ENCODE data around the gene ANO1. TPM values are rescaled to one million over a fixed set of nuclear protein-coding genes. Genes with fewer than 3 reads are reported as not detected.

ANO1 gene
- polyA plus RNA-seq, 3 donors = not detected

GRCh38 chr11:70173018-70173417 lies 94.9 kb downstream of the ANO1 start:
- Mint-ChIP-seq H3K4me1 (no peaks in the 10 kb centered on the region), H3K9me3 (peaks cover 0 to 1% (median 0%) of the 10 kb centered on the region in 7 donors), H3K36me3 (no peaks in the 10 kb centered on the region), H3K4me3 (no peak overlapping the region), H3K27me3 (ENCODE audit: low read depth in 3 of 3) (peaks cover 2 to 8% (median 8%) of the 10 kb centered on the region in 3 donors), H3K27ac (no peak overlapping the region)
- H3K4me2 ChIP-seq (replicated peaks; ENCODE audit: extremely low read depth, low read length, poor library complexity, severe bottlenecking) = no peak overlapping the region
- DNase-seq = no peak
- H2AFZ ChIP-seq (ENCODE audit: insufficient read depth, low read depth, low read length, poor library complexity, severe bottlenecking) = no peak overlapping the region
- H3K9me3 ChIP-seq (replicated peaks in 1 of 2; ENCODE audit: control insufficient read depth in 1 of 2, insufficient read depth in 1 of 2, low read length in 2 of 2) = no peaks in the 10 kb centered on the region
- TF ChIP-seq, protein P1, sequence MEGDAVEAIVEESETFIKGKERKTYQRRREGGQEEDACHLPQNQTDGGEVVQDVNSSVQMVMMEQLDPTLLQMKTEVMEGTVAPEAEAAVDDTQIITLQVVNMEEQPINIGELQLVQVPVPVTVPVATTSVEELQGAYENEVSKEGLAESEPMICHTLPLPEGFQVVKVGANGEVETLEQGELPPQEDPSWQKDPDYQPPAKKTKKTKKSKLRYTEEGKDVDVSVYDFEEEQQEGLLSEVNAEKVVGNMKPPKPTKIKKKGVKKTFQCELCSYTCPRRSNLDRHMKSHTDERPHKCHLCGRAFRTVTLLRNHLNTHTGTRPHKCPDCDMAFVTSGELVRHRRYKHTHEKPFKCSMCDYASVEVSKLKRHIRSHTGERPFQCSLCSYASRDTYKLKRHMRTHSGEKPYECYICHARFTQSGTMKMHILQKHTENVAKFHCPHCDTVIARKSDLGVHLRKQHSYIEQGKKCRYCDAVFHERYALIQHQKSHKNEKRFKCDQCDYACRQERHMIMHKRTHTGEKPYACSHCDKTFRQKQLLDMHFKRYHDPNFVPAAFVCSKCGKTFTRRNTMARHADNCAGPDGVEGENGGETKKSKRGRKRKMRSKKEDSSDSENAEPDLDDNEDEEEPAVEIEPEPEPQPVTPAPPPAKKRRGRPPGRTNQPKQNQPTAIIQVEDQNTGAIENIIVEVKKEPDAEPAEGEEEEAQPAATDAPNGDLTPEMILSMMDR (IDR thresholded peaks at IDR 0.05) = no peak
- intact Hi-C loops (cut with micrococcal nuclease) = no loop called here
- no peak overlapping the region for H3K4me3 ChIP-seq (replicated peaks in 1 of 3; ENCODE audit: low read depth in 2 of 3, low read length in 3 of 3)
- H3K4me1 ChIP-seq (ENCODE audit: control insufficient read depth in 1 of 2, insufficient read depth in 2 of 2, low read length in 2 of 2) = no peaks in the 10 kb centered on the region
- no peaks in the 10 kb centered on the region for H3K27me3 ChIP-seq (ENCODE audit: control insufficient read depth in 2 of 2, insufficient read depth in 2 of 2, low read length in 2 of 2)
- H3K27ac ChIP-seq (ENCODE audit: low read depth in 1 of 2, low read length in 2 of 2) = no peak overlapping the region
- H4K20me1 ChIP-seq (ENCODE audit: insufficient read depth, low read length) = no peaks in the 10 kb centered on the region
- WGBS (ENCODE audit: insufficient coverage) = 87% methylated on average over 4 of the region's 4 CpGs
- H3K36me3 ChIP-seq (replicated peaks in 1 of 2; ENCODE audit: control insufficient read depth in 1 of 2, insufficient read depth in 2 of 2, low read length in 2 of 2) = no peaks in the 10 kb centered on the region
- H3K79me2 ChIP-seq (ENCODE audit: insufficient read depth, low read length) = no peaks in the 10 kb centered on the region
- H3K9ac ChIP-seq (ENCODE audit: insufficient read depth, low read length, poor library complexity, severe bottlenecking) = no peak overlapping the region

DNA sequence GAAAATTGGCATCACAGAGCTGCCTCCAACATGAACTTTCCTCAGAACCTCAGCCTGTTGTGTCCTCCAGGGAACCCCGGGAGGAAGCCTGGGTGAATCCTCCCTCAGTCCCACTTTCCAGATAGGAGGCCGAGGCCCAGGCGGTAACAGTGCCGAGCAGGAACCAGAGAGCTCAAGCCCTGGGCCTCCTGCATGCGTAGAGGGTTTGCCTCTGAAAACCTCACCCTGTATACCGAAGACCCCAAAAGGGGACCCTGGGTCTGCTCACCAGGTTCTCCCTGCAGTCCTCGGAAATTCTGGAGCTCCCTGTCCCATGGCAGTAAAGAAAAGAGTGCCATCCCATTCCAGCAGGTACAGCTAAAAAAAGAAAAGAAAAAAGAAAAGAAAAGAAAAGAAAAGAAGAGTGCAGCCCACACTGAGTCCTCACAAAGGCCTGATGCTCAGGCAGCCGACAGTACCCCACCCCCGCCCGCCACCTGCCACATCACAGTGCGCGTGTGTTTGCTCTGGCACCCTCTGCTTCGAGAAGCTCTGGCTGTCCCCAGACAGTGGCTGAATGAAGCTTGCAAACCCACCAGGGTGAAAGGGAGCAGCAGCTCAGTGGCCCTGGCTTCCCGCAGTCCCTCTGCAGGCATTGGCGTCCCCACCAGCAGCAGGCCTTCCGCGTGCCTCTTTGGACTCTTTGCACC lies 96.6 kb downstream of the ANO1 start:
- Histone ChIP-seq H3K9ac (ENCODE audit: insufficient read depth, low read length, poor library complexity, severe bottlenecking) (no peak overlapping the region), H3K9me3 (replicated peaks in 1 of 2; ENCODE audit: control insufficient read depth in 1 of 2, insufficient read depth in 1 of 2, low read length in 2 of 2) (no peaks in the 10 kb centered on the region), H3K4me2 (replicated peaks; ENCODE audit: extremely low read depth, low read length, poor library complexity, severe bottlenecking) (no peak overlapping the region), H3K4me3 (replicated peaks in 1 of 3; ENCODE audit: low read depth in 2 of 3, low read length in 3 of 3) (no peak overlapping the region), H3K36me3 (replicated peaks in 1 of 2; ENCODE audit: control insufficient read depth in 1 of 2, insufficient read depth in 2 of 2, low read length in 2 of 2) (no peaks in the 10 kb centered on the region), H2AFZ (ENCODE audit: insufficient read depth, low read depth, low read length, poor library complexity, severe bottlenecking) (no peak overlapping the region), H3K27me3 (ENCODE audit: control insufficient read depth in 2 of 2, insufficient read depth in 2 of 2, low read length in 2 of 2) (no peaks in the 10 kb centered on the region), H3K79me2 (ENCODE audit: insufficient read depth, low read length) (no peaks in the 10 kb centered on the region), H3K27ac (ENCODE audit: low read depth in 1 of 2, low read length in 2 of 2) (no peak overlapping the region), H3K4me1 (ENCODE audit: control insufficient read depth in 1 of 2, insufficient read depth in 2 of 2, low read length in 2 of 2) (no peaks in the 10 kb centered on the region), H4K20me1 (ENCODE audit: insufficient read depth, low read length) (no peaks in the 10 kb centered on the region)
- Mint-ChIP-seq H3K4me1 (no peaks in the 10 kb centered on the region), H3K36me3 (no peaks in the 10 kb centered on the region), H3K27me3 (ENCODE audit: low read depth in 3 of 3) (peaks cover 2 to 3% (median 2%) of the 10 kb centered on the region in 3 donors), H3K27ac (no peak overlapping the region), H3K9me3 (peaks cover 0 to under 1% (median 0%) of the 10 kb centered on the region in 7 donors), H3K4me3 (no peak overlapping the region)
- TF ChIP-seq, protein P1 (IDR thresholded peaks at IDR 0.05) = no peak
- no peak for DNase-seq
- intact Hi-C loops (cut with micrococcal nuclease) = no loop called here
- 92% methylated on average over 14 of the region's 17 CpGs for WGBS (ENCODE audit: insufficient coverage)
